Esophagus muscularis mucosa (tissue), 4 donors: ENCODE results near the gene PTPRD.

Source experiments
- CTCF ChIP-seq, 3 experiments: fragments of 200-600 bp in 2 of 3; fragments of 450-650 bp in 1 of 3; sonication (generic) in 2 of 3; IDR thresholded peaks; one replicate each; pipeline ENCODE4 v1.5.1; 2017 to 2019; ENCODE audit warnings: antibody characterized with exemption in 3 of 3, mild to moderate bottlenecking in 2 of 3, moderate library complexity in 1 of 3
- EP300 ChIP-seq: sonication (generic); formaldehyde crosslinking; IDR thresholded peaks from one replicate; pipeline ENCODE4 v1.6.1; 2017; ENCODE audit warnings: antibody characterized with exemption
- POLR2A ChIP-seq: fragments of 450-650 bp; IDR thresholded peaks from one replicate; pipeline ENCODE4 v1.6.1; 2017; ENCODE audit warnings: antibody characterized with exemption, moderate library complexity, mild to moderate bottlenecking, low read depth

DNA sequence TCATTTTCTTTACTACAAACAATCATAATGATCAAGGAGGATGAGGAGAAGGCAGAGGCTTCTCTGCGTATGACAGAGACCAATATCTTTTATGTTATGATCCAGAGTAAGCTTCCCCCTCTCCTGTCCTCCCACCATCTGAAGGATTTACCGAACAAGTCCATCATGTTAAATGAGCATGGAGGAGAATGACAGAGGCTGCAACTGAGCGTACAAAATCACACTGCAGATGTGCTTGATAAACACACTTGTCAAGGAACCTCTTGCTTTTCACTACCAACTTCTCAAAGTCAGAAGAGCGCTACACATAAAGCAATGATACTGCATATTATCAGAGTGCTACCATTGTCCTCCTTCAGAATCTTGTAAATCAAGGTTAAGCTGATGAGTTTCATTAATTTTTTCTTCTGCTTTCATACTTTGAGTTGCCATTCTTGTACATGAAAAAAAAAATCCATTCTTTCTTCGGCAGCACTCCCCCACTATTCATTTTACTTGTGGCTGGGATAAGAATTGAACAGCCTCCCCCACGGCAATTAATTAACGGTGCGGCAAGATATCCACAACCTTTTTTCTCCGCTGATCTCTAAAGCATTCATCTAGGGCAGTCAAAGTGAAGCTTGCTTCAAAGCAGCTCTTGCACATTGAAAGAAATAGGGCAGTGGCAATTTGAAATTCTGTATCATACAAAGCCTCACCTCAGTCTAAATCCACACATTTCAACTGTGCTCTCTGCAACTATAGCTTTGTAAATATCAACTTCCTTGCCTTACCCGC, 2139.4 kb downstream of the PTPRD start:
- TF ChIP-seq CTCF (IDR thresholded peaks at IDR 0.05) (no peak), POLR2A (no peak), EP300 (no peak)
